ENCODE data around the gene ARMC9.

DNA sequence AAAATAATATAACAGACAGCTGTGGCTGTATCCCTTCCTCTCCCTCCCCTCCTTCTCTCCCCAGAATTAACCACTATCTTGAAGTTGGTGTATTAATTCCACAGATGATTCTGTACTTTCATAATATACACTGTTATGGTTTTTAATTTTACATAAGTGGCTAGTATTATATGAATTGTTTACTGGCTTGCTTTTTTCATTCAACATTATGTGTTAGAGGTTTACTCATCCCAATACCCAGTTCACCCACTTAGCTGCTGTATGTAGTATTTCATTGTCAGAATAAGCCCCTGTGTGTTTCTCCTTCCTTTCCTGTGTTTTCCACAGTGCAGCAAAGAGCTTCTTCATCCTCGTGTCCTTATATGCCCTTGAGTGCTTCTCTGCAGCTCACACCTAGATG lies 121.4 kb downstream of the ARMC9 start:
- TF ChIP-seq, protein P1, sequence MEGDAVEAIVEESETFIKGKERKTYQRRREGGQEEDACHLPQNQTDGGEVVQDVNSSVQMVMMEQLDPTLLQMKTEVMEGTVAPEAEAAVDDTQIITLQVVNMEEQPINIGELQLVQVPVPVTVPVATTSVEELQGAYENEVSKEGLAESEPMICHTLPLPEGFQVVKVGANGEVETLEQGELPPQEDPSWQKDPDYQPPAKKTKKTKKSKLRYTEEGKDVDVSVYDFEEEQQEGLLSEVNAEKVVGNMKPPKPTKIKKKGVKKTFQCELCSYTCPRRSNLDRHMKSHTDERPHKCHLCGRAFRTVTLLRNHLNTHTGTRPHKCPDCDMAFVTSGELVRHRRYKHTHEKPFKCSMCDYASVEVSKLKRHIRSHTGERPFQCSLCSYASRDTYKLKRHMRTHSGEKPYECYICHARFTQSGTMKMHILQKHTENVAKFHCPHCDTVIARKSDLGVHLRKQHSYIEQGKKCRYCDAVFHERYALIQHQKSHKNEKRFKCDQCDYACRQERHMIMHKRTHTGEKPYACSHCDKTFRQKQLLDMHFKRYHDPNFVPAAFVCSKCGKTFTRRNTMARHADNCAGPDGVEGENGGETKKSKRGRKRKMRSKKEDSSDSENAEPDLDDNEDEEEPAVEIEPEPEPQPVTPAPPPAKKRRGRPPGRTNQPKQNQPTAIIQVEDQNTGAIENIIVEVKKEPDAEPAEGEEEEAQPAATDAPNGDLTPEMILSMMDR (IDR thresholded peaks at IDR 0.05) = no peak
- TF ChIP-seq EP300 (IDR thresholded peaks at IDR 0.05) (no peak), POLR2A (IDR thresholded peaks at IDR 0.05) (no peak)

Data from ovary (tissue), 3 donors.